ENCODE measurements around the gene GPAT2.
"Not testable (repeated sequence)": the region's sequence is repeated elsewhere in the genome, so short reads cannot be mapped to it uniquely, and the experiment has no call there.

GPAT2 gene

DNA sequence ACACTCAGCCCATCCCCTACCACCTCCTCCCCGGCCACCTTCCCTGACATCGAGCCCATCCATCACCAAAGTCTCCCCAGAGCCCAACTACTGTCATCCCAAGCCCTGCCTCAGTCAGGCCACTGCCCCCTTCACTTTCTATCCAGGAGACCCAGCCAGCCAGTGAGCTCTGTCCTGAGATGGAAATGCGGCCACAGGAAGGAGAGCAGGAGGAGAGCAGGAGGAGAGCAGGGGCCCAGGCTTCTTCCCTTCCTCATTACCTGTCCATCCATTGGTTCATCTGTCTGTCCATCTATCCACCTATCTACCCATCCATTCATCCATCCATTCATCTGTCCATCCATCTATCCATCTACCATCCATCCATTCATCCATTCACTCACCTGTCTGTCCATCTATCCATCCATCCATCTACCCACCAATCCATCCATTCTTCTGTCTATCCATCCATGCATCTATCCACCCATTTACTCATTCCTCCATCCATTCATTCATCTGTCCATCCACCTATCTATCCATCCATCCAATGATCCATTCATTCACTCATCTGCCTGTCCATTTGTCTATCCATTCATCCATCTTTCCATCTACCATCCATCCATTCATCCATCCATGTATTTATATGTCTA, 29.4 kb upstream of the GPAT2 start:
- DNase-seq, result not testable (repeated sequence)

DNA sequence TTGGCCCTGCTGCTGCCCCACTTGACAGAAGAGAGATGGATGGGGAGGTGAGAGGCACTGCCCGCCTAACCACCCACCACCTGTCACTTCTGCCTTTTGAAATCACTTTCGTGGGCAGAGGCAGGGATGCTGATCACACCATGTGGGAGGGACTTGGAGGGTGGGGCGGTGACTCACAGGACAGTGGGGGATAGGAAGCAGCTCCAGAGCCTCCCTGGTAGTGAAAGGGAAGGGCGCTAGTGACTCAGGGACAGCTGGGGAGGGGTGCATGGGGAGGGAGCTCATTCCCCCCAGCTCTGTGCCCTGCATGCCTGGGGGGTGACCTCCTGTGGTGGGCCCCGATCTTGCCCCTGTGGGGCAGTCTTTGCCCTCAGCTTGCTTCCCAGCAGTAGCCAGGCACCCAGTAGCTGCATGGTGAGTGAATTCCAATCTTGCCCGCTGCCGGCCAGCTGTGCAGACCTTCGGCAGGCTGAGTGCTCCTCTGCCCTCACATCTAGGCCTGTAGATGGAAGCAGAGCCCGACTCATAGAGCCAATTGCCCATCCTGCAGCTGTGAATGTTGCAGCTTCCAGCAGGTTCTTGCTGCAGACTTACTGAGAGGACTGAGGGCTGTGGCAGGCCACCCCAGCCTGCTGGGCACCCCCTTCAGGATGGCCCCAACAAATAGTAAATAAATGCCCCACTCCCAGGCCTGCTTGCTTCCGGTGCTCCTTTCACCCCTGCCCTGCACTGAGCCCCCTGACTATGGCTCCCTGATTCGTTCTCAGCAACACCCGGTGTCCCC, 28.6 kb upstream of the GPAT2 start:
- DNase-seq, result not testable (repeated sequence)

DNA sequence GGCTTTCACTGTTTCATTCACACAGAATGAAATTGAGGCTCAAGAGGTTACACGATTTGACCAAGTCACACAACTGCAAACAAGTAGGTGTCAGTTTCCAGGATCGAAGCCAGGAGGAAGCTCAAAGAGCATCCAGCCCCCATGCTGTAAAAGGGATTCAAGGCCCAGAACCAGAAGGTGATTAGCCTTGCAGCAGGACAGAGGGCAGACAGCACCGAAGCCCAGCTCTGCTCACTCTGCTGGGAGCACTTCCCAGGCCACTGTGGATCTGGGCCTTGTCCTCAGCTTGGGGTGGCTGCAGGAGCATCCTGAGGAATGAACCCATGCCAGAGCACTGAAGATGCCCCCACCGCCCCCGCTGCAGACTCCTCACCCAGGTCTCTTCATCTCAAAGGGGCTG, 27.8 kb upstream of the GPAT2 start:
- not testable (repeated sequence) for DNase-seq

DNA sequence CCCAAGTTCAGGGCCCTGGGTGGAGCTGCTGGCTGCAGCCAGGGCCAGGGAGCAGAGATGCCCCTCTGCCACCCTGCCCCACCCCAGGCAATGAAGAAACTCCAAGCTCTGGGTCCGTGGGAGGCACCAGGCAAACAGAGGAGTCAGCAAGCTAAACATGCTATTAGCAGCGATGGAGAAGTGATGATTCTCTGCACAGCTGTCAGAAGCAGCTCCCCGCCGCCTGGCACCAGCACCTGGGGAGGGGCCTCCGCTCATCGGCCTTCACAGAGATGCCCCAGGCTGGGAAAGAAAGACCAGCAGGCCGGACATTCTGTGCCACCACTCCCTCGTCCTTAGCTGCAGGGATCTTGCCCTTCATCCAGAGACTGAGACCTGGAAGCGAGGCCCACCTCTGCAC, 27.2 kb upstream of the GPAT2 start:
- DNase-seq, result not testable (repeated sequence)

DNA sequence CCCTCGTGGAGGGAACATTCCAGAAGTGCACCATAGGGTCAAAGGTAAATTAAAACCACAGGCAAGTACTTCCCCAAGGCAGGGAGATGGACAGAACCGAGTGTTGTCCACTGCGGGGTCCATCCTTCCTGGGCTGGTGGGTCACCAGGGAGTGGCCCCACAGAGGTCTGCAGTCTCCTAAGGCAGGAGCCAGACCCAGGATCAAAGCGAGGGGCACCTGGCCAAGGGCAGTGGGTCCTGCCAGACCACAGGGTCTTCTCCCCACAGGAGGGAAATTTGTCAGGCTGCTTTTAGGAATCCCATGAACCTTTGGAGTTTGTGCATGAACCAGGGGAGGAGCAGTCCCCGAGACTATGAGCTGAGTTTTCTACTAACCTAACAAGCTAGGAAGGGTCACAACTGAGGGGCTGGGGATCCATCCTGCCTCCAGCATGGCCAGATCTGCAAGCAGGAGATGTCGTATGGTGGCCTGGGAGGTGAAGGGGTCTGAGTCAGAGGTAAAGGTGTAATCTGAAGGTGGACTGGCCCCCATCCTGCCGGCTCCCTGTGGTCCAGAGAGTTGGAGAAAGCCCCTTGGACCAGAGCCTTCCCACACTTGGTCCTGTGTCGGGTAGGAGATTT, 26.6 kb upstream of the GPAT2 start:
- not testable (repeated sequence) for DNase-seq

DNA sequence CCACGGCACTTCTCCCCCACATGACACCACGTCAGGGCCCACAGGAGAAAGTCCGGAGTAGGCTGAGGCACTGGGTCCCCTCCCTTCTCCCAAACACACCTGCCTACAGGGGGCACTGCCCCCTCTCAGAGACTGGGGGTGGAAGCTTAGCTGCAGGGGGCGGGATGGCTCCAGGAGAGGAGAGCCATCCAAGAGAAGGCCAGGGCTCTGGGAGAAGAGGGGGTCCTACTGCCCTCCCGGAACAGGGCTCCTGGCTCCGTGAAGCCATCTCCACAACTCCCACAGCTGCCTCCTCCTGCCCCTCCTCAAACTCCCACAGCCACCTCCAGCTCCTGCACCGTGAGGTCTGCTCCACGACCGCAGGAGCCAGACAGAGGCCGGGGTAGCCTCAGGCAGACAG, 25.6 kb upstream of the GPAT2 start:
- not testable (repeated sequence) for DNase-seq

DNA sequence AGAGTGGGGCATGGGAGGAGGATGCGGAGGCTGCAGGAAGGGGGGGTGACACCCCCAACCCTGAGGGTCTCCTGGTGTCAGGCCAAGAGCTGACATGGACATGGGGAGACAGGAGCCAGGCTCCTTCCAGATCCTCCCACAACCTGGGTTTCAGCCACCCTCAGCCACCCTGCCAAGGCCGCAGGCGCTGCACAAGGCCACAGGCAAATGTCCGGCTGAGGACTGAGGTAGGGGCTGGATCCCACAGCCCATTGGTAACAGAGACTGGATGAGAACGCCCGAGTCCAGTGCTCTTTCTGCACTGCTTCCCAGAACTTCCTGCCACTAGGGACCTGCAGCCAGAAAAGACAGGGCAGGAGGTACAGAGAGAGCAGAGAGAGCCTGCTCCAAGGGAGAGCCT, 24.7 kb upstream of the GPAT2 start:
- not testable (repeated sequence) for DNase-seq

DNA sequence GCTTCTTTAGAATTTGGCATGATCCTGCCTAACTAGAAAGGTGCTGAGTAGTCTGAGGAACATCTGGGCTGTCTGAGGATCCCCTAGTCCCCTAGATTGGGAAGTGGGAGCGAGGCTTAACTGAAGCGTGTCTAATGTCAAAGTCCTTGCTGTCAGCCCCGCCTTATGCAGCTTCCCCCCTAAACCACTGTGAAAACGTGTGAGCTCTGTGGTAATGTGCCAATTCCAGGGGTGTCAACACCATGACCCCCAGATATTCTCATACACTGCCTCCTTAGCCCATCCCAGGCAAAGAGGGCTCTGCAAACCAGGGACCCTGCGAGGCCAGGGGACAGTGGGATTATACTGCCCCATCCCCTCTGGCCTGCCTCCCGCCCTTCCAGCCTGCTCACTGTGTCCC, 21.1 kb upstream of the GPAT2 start:
- not testable (repeated sequence) for DNase-seq

DNA sequence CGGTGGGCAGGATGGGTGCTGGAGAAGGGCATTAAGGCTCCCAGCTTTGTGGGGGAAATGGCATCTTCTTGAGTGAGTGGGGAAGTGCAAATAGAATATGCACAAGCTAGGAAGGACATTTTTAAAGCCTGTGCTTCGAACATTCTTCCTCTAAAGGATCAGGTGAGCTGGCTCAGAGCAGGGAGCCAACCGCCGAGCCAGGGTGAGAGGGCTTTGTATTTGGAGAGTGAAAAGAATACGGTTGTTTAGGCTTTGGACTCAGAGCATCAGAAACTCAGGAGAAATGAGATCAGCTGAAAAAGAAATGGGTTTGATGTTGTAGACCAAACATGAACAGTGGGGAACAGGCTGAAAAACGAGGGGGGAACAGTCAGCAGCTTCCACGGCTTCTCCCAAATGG, 19.8 kb upstream of the GPAT2 start:
- DNase-seq, result not testable (repeated sequence)

DNA sequence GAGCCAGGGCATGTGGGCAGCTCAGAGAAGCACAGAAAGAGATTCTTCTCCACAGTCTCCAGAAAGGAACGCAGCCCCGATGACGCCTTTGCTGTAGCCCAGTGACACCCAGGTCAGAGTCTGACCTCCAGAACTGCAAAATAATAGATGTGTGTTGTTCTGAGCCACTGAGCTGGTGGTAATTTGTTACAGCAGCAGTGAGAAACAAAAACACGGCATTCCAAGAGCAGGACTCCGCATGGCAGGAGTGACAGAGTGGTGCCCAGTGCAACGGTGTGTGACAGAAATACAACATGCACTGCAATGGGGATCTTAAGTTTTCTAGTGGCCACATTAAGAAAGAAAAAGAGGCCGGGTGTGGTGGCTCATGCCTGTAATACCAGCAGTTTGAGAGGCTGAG, 18.7 kb upstream of the GPAT2 start:
- not testable (repeated sequence) for DNase-seq

DNA sequence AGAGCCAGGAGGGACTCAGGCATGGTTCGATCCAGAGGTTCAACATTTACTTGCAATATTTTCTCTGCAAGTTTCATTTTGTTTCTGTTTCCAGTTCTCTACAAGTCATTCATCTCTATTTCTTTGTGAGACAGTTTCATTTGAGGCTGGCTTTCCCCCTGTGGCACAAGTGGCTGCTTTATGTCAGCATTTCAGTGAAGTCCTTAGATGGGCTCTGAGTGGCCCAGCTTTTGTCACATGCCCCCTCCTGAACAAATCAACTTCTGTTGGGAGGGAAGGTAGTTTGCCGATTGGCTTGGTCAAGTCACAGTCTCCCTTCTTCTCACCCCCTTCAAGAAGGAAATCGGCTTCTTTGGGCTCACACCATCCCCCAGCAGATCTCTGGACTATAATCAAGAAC, 17.9 kb upstream of the GPAT2 start:
- DNase-seq, result not testable (repeated sequence)

DNA sequence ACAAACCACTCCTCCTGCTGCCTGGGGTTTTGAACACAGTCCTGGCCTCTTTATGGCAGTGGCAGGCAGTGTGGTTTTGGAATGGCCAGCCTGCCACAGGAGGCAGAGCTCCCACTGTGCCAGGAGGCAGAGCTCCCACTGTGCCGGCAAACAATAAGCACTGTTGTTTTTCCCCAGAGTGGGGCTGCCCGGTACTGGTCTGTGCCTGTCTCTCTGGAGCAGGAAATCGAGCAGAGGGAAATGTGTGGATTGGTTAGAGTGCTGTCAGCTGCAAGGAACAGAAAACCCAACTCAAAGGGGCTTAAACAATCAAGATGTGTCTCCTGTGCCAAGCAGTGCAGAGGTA, 15.2 kb upstream of the GPAT2 start:
- DNase-seq, result not testable (repeated sequence)

DNA sequence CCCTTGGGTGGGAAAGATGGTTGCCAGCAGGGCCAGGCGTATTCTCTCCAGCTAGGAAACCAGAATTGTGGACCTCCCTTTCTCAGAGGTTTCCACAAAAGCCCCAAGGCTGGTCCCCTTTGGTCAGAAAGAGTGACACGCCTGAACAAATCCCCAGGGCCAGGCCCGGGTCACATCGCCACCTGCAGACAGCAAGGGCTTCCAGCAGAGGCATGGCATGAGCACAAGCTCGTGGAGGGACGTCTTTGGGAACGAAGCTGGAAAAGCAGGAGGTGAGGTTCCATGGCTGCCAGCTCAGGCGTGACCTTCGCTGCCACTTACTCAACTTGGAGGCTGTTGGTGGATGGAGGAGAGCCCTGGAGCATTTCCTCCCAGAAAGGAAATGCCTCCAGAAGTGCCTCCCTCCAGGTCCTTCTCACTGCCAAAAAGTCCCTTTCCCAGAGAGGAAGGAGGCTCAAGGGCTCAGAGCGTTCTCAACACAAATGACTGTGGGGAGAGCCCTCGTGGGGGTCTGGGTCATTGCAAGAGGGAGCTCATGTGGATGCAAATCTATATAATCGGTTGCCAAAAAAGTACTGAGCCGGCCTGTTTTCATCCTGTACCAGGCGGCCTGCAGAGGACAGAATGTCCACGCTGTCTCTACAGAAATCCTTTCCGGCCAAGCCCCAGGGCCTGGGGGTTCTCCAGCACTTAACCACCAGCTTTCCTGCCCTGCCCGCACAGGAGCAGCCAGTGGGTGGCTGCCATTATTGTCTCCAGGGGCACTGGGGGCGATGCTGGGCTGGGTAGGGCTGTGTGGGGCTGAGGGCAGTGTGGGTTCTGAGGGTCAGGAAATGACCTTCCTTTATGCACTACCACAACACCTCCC, 14.6 kb upstream of the GPAT2 start:
- not testable (repeated sequence) for DNase-seq

DNA sequence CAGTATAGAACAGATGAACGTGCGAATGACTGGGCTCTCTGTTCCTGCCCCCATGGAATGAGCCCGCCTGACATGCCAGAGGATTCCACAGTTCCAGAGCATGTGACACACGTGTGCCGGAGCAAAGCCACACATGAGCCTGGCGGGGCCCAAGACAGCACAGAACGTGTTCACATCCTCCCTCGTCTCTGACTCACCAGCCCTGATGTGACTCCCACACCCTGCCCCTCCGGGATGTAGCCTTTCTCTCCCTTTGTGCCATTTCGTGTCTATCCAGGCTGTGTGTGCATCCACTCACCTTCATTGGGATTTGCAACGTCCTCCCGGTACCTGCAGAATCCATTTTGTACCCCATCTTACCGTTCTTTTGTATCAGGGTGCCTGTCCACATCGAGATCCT, 838 bp upstream of the GPAT2 start:
- not testable (repeated sequence) for DNase-seq

DNA sequence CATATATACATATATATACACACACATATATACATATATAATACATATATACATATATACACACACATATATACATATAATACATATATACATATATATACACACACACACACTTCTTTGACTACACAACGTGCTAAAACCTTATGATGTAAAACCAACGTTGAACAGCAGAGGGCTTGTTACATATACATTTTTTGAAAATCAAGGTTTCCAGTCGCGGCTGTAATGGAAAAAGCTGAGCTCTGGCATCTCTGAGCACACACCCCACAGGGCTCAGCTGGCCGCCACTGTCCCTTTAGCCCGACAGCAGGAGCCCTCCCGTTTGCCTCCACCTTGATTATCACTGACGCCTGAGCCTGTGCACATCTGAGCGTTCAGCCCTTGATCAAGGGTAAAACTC, 719 bp downstream of the GPAT2 start:
- DNase-seq, result not testable (repeated sequence)

DNA sequence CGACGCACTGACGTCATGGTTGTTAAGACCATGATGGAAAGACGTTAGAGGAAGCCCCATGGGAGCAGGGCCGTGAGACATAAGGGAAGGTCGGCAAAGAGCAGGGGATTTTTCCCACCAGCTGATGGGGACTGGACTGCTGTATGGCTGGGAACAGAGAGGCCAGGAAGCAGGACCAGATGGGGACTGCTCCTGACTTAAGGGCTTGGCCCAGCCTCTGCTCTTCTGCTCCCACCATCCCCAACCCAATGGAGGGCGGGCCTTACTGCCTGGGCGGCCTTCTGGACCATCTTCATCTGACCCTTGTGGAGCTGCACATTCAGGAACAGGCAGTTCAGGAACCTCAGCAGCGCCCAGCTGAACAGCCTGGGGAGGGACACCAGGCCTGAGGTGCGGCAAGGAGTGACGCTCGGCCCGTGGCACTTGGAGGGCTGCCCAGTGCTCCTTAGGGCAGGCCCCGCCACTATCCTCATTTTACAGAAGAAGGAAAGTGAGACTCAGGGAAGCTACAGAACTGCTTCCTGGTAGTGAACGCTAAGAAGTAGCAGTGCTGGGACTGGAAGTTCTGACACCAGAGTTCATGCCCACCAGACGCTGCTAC, 6.9 kb downstream of the GPAT2 start:
- not testable (repeated sequence) for DNase-seq

DNA sequence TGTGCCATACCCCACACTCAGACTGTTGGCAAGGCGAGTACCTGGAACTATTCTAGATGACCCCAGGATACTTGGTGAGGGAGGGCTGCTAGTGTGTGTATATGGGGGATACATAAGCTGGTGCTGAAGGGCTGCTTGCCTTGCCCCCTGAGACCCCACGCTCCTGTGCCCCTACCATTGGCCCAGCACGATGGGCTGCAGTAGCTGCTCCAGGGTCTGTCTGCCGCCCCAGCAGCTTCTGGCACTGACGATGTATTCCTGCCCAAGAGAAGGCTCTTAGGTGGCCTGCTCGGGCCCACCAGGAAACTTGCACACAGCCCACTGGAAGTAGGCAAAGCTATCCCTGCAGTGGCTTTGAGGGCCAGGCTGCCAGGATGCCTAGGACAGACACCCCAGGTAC, 9.0 kb downstream of the GPAT2 start:
- DNase-seq, result not testable (repeated sequence)

DNA sequence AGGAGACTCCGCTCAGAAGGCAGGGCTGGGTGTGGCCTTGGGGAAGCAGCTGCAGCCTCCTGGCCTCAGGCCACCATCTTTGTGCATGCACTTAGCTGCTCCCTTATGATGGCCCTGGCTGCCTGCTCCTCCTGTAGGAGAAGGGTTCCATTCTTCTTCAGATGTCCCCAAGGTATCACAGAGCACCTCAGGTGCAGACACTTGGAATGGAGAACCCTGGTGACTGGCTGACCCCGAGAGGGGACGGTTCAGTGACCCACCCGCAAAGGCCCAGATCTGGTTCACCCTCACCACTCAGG, 9.6 kb downstream of the GPAT2 start:
- DNase-seq, result no peak

DNA sequence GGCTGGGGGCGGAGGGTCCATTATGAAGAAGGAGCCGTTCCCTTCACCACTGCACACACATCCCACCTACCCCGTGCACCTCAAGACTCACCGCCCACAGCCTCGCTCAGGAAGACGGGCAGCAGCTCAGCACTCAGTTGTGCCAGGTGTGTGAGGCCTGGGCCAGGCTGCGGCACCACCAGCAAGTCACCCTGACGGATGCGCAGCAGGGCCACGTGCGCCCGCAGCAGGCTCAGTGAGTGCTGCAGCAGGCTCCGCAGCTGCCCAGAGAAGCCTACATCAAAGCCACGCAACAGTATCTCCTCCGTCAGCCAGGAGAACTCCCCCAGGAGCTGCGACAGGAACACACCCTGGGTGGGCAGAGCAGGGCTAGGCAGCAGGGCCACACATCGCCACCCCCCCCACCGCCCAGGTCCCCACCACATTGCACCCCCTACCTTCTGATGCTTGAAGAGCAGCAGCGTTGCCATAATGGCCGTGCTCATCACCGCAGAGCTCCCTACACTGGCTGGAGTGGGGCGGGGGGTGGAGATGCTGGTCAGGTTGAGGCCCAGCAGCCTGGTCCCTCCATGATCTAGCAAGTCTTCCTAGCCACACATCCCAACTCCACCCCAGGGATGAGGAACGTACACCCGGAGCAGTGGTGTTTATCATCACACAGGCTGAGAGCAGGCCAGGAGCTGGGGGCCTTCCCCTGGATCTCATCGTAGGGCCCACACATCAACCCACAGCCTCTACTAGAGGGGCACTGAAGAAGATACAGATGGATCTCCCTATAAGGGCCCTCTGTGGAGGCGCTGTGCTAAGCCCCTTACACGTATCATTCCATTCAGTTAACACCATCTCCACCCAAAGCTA, 10.2 kb downstream of the GPAT2 start:
- DNase-seq, result no peak

DNA sequence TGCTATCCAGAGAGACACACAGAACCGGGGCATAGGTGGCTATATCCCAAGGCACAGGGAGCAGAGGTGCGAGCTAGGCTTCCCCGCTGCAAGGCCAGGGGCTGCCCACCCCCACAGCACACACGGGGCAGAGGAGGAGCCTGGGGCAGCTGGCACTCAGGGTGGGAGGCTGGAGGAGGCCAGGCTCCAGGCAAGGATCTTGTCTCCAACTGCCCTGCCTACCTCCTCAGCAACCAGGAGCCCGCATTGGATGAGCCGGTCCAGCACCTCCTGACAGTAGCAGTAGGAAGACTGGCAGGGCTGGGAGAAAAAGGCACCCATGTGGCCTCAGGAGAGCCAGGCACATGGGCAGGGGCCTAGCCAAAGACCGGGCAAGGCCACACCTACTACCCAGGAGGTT, 11.0 kb downstream of the GPAT2 start:
- DNase-seq, result not testable (repeated sequence)

DNA sequence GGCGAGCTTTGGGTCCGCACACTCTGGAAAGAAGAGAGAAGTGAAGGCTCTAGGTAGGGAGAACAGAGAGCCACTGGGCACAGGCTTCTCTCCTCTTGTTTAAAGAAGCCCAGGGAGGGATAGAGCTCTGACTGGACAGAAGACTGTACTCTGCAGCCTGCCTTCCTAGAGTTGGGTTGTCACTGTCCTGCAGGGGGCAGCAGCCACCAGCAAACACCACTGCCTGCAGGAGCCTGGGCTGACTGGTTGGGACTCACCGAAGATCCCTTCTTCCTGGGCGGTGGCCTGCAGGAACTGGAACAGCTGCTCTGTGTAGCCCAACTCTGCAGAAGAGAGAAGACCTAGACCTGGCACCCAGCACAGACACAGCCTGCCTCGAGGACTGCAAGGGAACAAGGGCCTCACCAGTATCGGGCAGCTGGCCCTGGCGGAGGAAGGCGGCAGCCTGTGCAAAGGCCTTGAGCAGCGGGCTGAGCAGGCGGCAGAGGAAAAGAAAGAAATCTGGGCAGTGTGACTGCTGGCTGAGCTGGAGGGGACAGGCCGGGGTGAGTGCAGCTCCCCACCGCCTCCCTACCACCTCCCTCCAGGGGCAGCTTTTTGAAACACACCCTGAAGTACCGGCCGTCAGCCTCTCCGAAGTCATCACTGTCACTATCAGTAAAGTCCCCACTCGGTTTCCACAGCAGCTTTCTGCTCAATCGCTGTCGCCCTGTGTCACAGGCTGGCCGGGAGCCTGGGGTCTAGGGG, 11.8 kb downstream of the GPAT2 start:
- DNase-seq, result not testable (repeated sequence)

Measured in GDM1 (cell line).